Loucy (cell line): Measurements from ENCODE around the gene HOXC13.

ENCODE experiments used
- CTCF ChIP-seq: fragments of 200-600 bp; sonication (generic); conservative IDR thresholded peaks from 2 replicates; pipeline ENCODE4 v1.5.1; 2014; ENCODE audit warnings: mild to moderate bottlenecking, antibody characterized with exemption, low read length
- EZH2phosphoT487 ChIP-seq: fragments of 200-600 bp; IDR thresholded peaks from 2 replicates; pipeline ENCODE4 v1.6.1; 2018; ENCODE audit warnings: antibody characterized with exemption, mild to moderate bottlenecking, moderate library complexity, borderline replicate concordance

DNA sequence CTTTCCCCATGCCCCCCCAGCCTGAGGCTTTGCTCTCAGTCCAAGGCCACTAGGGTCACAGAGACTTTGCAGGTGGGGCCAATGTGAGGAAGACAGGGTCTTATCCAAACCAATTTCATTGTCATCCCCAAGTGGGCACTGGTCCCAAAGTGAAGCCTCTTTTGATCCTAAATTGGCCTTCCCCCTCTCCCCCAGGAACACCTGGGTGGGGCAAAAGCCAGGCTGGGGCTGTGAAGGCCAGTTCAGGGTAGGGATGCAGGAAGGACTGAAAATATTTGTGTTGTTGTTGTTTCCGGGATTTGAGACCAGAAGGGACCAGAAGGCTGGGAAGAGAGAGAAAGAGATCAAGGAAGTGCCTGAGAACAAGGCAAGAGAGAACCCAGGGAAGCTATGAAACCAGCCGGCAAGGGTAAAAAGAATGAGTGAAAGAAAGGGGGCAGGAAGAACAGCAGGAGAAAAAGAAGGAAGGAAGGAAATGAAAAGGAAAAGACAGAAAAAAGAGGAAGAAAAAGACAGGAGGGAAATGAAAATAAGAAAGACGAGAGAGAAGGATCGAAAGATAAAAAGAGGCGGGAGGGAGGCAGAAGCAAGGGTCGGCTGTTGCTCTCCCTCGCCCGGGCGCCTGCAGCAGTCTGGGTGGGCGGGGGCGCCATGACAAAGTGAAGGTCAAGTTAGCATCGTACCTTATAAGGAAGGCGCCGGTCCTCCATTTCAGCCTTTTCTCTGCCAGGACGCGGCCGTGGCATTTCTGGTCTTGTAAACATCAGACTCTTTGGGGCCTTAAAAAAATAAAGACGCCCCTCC is 26.9 kb downstream of the HOXC13 start:
- TF ChIP-seq CTCF (no peak), EZH2phosphoT487 (no peak)
